ENCODE data around the gene WWC2. TPM values are rescaled to one million over a fixed set of nuclear protein-coding genes. Genes with fewer than 3 reads are reported as not detected.

Gene WWC2
- polyA plus RNA-seq, 3 donors: 51.7 to 54.7 (median 53.5) TPM

DNA sequence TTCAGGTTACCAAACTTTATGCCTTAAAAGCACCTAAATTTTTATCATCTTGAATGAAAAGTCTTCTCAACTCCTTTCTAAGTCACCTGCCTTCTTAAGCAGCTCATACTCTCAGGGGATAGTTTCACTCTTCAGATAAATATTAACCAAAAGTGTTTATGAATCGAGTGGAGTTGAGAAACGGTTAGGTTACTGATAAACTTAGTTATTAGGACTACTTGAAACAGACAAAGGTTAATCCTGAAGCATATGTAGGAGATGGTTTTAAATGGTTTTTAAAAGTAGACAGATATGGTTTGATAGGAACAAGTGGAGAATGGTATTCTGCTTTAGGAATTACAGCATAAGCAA is 188.2 kb downstream of the WWC2 start:
- no peak for DNase-seq (ENCODE audit: low read depth in 3 of 3, low spot score in 2 of 3)

DNA sequence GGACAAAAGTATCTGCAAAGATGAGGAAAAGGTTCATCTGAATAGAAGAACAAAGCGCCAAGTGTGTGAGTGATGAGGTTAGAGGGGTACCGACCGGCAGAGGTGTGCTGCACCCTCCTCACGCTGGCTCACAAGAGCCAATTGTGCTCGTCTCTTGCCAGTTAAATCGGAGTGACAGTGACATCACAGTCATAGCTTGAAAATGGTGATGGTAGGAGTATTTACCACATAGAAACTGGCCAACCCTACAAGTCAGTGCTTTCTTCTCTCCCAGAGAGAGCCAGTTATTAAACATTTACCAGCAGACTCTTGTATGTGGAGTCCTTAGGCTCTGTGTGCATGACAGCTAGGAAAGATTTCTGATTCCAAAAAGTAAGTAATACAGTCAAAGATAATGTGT is 188.6 kb downstream of the WWC2 start:
- no peak for DNase-seq (ENCODE audit: low read depth in 3 of 3, low spot score in 2 of 3)

DNA sequence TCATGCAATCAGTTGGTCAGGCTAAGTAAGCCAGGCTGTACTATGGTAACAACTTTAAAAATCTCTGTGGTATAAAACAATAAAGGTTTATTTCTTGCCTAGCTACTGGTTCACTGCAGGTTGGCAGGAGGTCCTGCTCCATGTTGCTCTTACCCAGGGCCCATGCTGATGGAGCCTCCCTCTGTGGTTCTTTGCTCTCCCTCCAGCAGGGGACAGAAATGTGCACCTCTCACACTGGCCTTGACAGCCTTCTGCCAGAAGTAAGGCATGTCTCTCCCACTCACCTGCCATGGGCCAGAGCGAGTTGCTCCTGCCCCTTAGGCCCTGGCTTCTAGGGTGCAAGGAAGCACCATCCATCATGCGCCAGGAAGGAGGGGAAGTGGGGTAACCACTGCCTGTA is 189.9 kb downstream of the WWC2 start:
- DNase-seq (ENCODE audit: low read depth in 3 of 3, low spot score in 2 of 3): no peak

DNA sequence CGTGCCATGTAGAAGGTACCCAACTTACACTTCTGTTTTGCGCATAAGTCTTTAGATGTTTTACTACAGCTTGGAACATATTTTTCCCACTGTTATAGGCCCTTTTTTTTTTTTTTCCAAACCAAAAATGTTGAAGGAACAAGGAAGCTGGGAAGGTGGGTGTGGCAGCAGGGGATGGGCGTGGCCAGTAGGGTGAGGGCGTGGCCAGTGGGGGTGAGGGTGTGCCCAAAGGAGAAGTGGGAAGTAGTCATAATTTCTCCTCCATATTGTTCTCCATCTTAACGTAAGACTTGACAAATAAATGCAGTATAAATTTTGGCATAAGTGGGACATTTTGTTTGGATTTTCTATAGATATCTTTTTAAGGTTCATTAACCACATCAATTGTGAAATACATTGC is 190.6 kb downstream of the WWC2 start:
- no peak for DNase-seq (ENCODE audit: low read depth in 3 of 3, low spot score in 2 of 3)

DNA sequence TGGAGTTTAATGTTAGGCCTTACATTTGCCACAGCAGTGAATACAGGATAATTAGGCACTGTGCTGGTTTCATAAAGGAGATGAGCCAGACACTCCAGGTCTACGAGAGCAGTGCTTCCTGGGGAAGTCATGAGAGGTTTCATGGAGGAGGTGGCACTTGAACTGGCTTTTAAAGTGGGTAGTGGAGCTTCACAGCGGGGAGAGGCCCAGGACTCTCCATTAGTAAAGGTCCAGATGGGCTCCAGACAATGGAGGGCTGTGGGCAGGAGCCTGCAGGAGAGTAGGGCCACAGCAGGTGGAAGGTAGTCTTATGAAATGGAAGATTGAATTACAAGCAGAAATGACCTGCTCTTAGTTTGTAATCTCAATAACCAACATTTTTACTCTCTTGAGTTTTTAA is 192.0 kb downstream of the WWC2 start:
- DNase-seq (ENCODE audit: low read depth in 3 of 3, low spot score in 2 of 3): no peak

- no peak for DNase-seq (ENCODE audit: low read depth in 3 of 3, low spot score in 2 of 3)
Observed at GRCh38 chr4:183295711-183296110, 196.7 kb downstream of the WWC2 start.

DNA sequence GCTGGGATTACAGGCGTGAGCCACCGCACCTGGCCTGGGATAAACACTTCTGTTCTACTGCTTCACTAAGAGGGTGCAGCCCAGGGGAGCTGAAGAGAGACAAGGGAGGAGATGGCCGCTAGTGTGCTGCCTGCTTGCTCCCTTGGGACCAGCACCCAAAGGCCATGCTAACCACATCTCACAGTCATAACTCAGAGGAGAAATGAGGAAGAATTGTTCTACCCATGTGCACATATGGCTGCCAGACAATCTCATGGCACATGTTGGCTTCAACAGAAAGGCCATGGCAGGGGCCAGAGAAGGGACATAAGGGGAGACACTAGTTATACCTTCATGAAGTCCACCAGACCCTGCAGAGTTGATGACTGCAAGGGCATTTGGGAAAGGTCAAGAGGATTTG is 198.6 kb downstream of the WWC2 start:
- no peak for DNase-seq (ENCODE audit: low read depth in 3 of 3, low spot score in 2 of 3)

DNA sequence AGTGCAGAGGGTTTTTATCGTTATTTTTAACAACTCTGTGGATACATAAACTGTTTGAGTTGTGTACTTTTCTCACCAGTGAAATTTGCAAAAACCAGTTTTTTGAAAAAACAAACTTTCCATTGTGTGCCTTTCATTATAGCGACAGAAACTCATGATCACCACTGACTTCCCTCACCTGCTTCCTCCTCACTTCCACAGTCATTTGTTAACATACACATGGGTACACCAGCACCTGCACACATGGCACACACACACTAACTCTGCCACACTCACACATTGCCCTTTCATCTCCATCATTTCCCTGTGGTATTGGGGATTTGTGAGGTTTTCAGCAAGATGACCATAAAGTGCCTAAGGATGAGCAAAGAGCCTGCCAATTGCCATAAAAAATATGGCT is 200.4 kb downstream of the WWC2 start:
- DNase-seq (ENCODE audit: low read depth in 3 of 3, low spot score in 2 of 3): no peak

DNA sequence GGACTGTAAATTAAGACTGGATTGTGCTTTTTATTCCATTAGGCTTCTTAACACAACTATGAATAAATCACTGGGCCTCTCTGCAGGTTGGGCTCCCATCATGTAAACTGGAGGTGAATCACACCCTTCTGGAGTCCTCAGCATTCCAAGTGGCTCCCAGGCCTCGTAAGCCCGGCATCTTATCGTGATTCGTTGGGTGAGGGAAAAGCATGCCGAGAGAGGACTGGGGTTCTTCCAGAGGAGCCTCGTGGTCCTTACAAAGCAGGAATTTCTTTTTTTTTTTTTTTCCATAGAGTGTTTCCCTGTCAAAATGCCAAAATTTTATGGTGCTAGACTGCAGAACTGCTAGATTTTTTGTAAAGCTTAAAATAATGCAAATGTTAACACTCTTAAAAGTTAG is 201.0 kb downstream of the WWC2 start:
- DNase-seq (ENCODE audit: low read depth in 3 of 3, low spot score in 2 of 3): no peak

DNA sequence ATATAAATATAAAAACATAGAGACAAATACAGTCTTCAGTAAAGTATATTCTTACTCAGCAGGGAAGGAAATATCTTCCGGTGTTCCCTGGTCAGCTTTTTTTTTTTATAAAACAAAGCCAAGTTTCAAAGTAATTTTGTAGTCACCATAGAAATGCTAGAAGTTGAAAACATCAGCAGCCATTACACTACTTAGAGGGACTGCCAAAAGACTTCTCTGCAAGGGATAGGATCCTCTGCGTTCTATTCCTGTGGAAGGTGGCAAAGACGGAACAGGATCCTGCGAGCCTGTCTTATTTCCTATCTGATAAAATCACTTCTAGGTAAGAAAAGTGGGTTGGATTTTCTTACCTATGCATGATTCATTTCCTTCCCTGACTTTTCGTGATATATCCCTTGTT is 201.6 kb downstream of the WWC2 start:
- DNase-seq (ENCODE audit: low read depth in 3 of 3, low spot score in 2 of 3): no peak

GRCh38 chr4:183303301-183303700 is 204.2 kb downstream of the WWC2 start:
- DNase-seq (ENCODE audit: low read depth in 3 of 3, low spot score in 2 of 3): no peak

DNA sequence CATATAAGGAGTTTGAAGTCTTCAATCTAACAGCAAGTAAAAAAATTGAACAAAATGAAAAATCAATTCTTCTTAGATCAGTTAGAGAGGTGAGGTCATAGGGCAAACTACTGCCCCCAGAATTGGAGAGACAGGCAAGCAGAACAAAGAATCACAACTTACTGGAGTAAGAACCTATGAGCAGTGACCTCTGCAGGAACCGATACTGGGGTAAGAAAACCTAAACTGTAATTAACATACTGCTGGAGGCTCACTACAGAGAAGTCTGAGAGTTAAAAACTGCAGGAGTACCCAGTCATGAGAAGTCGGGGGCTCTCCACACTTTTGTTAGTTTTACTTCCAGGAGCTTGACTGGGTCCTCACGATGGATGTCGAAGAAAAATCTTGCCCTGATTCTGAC is 205.0 kb downstream of the WWC2 start:
- no peak for DNase-seq (ENCODE audit: low read depth in 3 of 3, low spot score in 2 of 3)

- DNase-seq (ENCODE audit: low read depth in 3 of 3, low spot score in 2 of 3): no peak
Observed at GRCh38 chr4:183304538-183304937, 205.5 kb downstream of the WWC2 start.

GRCh38 chr4:183306811-183307210 is 207.8 kb downstream of the WWC2 start:
- no peak for DNase-seq (ENCODE audit: low read depth in 3 of 3, low spot score in 2 of 3)

DNA sequence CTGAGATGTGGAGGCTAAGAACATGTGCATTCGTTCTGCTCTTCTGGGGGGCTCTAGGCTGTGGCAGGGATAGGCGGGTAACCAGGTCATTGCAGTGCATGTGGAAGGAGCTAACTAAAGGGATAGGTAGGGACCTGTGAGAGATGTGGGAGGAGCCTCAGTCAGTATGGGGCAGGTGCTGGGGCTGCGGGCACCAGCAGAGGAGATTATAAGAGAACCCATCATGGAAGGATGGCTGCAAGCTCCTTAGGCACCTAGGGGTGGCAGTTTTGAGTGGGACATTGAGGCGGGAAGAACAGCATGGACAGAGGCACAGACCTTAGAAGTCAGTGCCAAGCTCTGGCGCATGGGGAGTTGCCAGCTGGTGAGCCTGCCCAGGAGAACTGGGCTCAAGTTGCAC is 213.8 kb downstream of the WWC2 start:
- no peak for DNase-seq (ENCODE audit: low read depth in 3 of 3, low spot score in 2 of 3)

DNA sequence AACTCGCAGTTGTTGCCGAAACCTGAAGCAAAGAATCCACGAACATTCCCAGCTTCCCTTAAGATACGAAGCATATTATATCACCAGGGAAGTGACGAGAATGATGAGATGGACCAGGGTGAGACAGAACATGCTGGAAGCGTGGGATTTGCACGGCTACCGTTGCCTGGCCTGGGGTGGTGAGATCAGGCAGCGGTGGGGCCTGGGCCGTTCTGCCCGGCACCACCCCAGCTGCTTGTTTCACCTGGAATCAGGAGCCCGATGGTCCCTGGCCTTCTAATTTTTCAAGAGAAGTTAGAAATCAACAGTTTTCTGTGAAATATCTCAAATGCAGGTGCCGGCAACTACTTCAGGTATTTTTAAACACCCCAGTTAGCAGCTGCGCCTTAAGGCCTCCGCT is 215.3 kb downstream of the WWC2 start:
- no peak for DNase-seq (ENCODE audit: low read depth in 3 of 3, low spot score in 2 of 3)

DNA sequence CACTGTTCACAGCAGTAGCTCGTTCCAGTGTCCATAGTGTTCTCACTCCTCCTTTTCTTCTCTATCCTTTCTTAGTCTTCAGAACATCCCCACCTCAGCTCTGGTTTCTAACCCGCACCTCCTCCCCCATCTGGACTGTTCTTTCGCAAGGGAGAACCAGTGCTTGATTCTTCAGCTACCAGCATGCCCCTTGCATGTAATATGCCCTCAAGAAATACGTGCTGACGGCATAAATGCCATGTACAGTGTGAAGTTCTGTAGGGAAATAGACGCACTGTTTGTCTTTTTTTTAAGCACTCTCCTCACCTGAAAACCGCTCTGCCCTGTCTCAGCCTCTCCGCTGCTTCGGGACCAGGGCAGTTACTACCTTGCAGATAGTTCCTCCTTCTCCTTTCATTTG is 215.7 kb downstream of the WWC2 start:
- no peak for DNase-seq (ENCODE audit: low read depth in 3 of 3, low spot score in 2 of 3)

DNA sequence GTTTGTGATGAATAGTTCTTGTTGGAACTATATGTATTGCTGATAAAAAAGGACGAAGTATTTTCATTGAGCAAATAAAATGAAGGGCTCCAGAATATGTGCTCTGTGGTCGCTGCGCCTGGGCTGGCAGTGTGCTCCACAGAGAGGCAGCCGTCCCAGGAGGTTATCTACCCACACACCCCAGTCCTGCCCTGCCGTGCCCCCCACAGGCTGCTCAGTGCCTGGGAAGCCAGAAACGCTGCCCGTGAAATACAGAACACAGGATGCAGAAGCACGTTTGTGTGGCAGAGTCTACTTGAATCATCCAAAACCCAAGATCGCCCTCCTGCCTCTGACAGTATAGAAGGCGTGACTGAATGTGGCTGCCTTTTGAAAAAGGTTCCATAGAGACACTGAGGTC is 219.6 kb downstream of the WWC2 start:
- no peak for DNase-seq (ENCODE audit: low read depth in 3 of 3, low spot score in 2 of 3)

DNA sequence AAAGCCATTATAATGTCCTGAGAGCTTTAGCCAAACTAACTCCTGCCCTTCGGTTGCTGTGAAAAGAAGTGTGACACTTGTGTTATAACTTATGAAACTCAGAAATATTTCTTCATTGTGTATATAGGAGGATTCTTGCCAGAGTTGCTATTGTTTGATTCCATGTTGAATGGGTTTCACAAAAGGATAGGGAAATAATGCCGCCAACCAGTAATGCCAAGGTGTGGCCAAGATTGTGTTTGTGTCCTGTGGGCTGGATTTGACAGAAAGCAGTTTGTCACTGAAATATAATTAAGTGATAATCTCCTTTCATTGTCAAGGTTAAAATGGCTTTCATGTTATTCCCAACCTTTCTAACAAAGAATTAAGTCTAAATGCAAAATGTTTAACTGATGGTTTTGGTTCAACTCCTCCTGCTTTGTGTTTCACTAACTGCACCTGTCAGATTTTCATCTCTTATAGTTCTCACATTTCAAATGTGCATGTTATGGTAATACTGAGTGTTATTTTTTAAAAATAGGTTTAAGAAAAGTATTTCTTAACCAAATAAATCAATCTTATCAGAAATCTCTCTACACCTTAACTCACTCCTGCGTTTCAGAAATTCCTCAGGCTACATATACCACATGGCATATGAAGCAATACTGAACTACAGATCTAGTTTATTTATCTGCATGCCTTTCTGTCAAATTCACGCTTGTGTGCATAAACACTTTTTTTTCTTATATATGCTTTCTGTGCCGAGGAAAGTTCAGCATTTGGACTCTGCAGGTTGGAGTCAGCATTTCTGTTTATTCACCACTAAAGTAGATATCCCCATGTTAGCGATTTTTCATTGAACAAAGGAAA is 221.4 kb downstream of the WWC2 start, which contains the start of gene CLDN22:
Gene CLDN22 (minus strand): TSS at position 66 of the 849 bp plus-strand sequence. CDS start 58 bp downstream, at position 8.
- no peak for DNase-seq (ENCODE audit: low read depth in 3 of 3, low spot score in 2 of 3)

GRCh38 chr4:183321079-183321478 is 222.0 kb downstream of the WWC2 start:
- no peak for DNase-seq (ENCODE audit: low read depth in 3 of 3, low spot score in 2 of 3)

DNA sequence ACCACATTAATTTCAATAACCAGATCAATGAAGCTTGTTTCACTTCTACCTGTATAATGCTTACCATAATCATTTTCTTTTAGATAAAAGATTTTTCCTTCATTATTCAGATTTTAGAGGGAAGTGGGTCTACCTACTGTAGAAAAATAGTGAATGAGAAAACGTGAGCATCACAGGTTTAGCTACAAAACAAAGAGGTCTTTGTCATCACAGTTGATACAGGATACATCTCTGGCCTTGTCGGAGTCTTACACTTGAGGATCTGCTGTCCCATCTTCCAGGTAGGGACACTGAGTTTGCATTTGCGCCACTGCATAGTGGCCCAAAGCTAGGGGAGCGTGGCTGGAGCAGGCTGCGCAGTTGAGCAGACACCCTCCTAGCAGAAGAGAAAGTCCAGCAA is 222.5 kb downstream of the WWC2 start:
- no peak for DNase-seq (ENCODE audit: low read depth in 3 of 3, low spot score in 2 of 3)

GRCh38 chr4:183322326-183322725 is 223.3 kb downstream of the WWC2 start, which contains the start of gene CLDN24:
Gene CLDN24, minus strand, starts transcription at chr4:183322426. Its CDS starts 0 bp downstream, at chr4:183322426.
- DNase-seq (ENCODE audit: low read depth in 3 of 3, low spot score in 2 of 3): no peak

DNA sequence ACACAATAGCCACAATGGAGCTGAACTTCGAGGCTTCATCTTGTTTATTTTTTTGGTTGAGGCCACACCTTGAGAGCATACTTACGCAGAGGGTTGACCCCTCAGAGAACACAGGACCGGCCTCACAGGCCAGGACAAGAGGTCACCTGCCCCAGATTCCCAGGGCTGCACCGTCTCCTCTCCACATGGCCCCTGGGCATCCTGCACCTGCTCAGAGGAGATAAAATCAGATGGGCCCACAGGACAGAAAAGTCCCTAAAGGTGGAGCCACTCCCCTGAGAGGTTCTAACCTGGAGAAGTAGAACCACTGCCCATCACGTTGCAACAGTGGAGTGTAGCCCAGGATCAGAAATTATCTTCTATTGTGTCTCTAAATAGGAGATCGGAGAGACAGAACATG is 224.2 kb downstream of the WWC2 start:
- no peak for DNase-seq (ENCODE audit: low read depth in 3 of 3, low spot score in 2 of 3)

All from right renal cortex interstitium (tissue), 3 donors.